PC-3 (cell line): Measurements from ENCODE around the gene ZDHHC8.

Experiments
- CTCF ChIP-seq: fragments of 300-600 bp; sonication (generic); conservative IDR thresholded peaks from 2 replicates; pipeline ENCODE4 v1.5.1; 2017; ENCODE audit warnings: antibody characterized with exemption, low read depth, mild to moderate bottlenecking, low read length
- EZH2 ChIP-seq: fragments of 300-600 bp; sonication (generic); IDR thresholded peaks from one replicate; pipeline ENCODE4 v1.6.1; 2017; ENCODE audit warnings: antibody characterized with exemption, mild to moderate bottlenecking, low read length; ENCODE audit not compliant: unreplicated experiment
- EZH2phosphoT487 ChIP-seq: fragments of 300-600 bp; sonication (generic); IDR thresholded peaks from 2 replicates; pipeline ENCODE4 v1.6.1; 2018; ENCODE audit warnings: mild to moderate bottlenecking, antibody characterized with exemption, low read length, borderline replicate concordance

- TF ChIP-seq CTCF, result no peak
- TF ChIP-seq EZH2, result no peak
- TF ChIP-seq EZH2phosphoT487, result no peak
Measured at GRCh38 chr22:20183101-20183500, 51.5 kb downstream of the ZDHHC8 start.
